HG02981 (cell line): ENCODE data around the gene TJP3.

ENCODE experiments used
- ATAC-seq: cut with Tn5 transposase; IDR thresholded peaks from one replicate; pipeline ENCODE4 v1.9.1; 2021; ENCODE audit warnings: mild to moderate bottlenecking, moderate library complexity; ENCODE audit not compliant: unreplicated experiment

Gene TJP3

DNA sequence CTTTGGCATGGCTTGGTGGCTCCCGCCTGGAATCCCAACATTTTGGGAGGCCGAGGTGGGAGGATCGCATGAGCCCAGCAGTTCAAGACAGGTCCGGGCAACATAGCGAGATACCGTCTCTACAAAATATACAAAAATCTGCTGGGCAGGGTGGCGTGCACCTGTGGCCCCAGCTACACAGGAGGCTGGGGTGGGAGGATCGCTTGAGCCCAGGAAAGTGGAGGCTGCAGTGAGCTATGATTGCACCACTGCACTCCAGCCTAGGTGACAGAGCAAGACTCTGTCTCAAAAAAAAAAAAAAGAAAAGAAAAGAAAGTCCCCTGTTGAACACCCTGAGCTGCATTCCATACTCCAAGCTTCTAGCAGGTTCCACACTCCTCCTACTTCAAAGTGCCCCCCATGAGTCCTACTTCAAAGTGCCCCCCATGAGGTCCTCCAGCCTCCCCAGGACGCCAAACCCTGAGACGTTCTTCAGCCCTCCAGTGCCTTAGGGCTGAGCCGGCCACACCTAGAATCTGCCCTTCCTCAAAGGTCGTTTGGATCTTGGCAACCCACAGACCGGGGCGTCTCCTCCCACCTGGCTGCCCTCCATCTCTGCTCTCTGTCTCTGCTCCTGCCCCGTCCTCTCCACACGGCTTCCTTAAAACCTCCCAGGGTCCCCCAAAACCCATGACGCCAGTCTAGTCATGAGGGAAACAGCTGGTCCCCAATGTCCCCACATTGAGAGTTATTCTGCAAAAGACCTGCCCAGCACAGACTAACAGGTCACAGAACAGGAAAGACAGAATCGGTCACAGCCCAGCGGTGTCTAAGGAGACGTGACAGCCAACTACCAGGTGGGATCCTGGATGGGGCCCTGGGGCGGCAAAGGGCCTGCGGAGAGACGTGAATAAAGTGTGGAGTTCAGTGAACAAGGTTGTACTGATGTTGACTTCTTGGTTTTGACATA, 4.8 kb downstream of the TJP3 start:
- ATAC-seq, result no peak

DNA sequence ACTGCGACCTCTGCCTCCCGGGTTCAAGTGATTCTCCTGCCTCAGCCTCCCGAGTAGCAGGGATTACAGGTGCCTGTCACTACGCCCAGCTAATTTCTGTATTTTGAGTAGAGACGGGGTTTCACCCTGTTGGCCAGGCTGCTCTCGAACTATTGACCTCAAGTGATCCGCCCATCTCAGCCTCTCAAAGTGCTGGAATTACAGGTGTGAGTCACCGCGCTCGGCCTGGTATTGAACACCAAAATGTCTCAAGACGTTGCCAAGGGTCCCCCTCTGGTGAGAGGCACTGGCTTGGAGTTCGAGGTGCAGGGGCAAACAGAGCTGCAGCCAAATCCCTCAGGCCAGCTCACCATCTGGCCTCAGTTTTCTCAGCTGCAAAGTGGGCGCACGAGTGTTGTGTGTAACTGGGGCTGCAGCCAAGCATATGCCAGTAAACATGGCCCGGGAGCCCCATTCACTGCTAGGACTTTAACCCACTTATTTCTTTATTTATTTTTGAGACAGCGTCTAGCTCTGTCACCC, 8.0 kb downstream of the TJP3 start:
- no peak for ATAC-seq

DNA sequence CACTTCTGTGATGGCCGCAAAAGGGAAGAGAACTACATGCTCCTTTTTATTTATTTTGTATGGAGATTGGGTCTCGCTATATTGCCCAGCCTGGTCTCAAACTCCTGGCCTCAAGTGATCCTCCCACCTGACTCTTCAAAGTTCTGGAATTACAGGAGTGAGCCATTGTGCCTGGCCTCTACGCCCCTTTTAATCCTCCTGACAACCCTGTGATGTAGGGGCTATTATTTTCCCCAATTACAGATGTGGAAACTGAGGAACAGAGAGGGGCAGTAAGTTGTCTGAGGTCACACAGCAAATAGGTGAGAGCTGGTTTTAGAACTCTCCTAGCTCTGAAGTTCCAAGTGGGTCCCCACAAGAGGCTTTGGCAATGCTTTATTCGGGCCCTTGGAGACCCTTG, 11.7 kb downstream of the TJP3 start:
- no peak for ATAC-seq

DNA sequence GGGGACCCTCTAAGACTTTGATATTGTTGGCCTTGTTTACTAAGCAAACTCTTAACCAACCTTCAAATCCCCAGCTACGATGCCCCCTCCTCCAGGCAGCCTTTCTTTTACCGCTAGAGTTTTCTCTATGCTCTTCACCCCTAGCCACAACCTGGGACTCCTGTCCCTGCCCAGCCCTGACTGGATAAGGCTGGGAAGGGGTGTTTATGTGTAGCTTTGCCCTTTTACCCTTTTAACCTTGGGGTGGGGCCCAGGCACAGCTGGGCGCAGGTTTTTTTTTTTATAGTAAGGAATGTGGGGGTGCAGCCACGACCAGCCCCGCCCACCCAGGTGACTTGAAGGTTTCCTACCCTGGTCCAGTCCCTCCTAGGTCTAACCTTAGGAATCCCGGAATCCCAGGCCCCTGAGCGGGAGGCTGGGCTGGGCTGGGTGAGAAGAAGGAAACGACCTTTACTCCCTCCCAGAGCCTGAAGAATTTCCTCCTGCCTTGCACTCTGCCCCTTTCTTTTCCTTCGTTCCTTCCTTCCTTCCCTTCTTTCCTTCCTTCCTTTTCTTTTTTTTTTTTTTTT, 12.2 kb downstream of the TJP3 start:
- no peak for ATAC-seq

DNA sequence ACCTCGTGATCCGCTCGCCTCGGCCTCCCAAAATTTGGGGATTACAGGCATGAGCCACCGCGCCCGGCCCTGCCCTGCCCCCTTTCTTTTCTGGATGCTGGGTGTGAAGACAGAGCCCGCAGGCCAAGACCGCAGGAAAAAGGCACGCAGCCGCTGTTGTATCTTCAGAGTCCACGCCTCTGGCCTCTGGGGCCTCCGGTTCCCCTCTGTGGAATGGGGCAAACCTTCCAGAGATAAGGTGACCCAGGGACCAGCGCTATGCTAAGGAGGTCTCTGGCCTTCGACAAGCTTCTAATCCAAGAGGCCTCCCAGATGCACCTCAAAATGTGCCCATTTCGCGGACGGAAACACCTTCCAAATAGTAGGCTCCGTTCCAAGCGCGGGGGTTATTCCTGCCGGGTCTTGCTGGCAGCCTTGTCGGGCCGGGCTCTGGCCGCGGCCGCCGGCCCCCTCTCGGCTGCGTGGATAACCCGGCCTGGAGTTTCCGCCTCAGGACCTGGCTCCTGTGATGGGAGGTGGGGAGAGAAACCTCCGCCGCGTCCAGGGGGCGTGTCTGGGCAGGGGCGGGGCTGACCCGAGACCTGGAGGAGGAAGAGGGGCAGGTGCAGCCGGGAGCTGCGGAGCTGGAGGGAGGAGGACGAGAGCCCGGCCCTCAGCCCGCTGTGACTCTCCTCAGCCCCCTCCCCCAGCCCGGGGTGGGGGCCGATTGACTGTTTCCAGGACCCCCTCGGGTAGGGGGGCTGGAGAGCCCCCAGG, 13.1 kb downstream of the TJP3 start:
- ATAC-seq, result no peak

DNA sequence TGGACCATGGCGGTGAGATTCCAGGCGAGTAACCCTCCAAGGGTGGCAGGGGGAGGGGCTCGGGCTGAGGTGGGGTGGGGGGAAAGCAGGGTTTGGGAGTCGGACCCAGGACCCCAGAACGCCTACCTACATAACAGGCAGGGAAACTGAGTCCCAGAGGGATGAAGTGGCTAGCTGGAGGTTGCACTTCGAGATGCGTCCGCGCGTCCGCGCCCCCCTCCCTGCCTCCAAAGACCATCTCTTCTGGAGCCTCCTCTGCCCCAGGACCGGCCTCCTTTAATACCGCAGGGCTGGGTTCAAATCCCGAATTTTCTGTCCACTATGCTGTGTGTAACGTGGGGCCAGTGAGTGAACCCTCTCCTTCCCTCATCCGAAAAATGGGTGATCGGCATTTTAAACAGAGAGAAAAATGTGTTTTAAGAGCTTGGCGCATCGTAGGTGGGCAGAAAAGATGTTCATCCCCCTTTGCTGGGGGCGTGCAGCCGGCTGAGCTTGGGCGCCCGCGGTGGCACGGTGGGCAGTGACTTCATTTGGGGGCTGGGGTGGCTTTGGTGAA, 13.8 kb downstream of the TJP3 start:
- no peak for ATAC-seq

DNA sequence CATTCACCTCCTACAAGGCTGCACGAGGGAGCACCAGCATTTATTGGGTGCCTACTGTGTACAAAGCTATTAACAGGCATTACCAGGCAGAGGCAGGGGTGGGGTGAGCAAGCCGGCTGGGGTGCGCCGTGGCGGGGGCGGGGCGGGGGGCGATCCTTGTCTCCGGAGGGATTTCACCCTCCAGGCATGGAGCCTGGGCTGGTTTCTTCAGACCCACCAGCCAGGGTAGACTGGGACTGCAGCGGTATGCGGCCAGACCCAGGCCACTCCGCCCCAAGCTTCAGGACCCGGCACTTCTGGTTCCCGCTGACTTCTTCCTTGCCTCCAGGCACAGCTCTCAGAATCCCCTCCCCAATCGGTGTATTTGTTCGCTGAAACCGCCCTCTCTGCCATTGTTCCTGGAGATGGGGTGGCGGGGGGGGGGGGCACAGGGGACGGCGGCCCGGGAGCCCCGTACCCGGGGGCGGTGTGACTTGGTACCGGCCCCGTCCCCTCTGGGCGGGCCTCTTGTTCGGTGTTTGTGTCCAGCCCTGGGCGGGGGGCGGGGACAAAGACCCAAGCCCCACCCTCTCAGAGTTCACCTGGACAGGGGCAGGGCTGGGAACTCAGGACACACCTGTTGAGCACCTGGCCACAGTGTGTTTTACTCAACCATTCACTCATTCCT, 14.4 kb downstream of the TJP3 start:
- no peak for ATAC-seq

DNA sequence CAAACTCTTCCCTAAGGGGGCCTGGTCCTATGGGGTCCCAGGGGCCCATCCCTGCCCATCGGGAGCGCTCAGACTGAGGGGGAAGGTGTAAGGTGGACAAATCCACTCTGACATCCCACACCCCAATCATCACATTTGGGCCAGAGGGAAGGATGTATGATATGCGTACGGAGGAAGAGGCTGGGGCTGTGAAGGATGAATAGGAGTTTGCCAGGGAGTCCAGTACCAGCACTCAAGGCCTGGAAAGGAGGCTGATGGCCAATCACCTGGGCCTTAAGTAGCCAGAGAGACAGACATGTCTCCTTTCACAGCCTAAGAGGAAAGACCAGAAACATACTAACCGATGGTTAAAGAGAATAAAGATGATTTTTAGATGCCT, 14.9 kb downstream of the TJP3 start:
- no peak for ATAC-seq

DNA sequence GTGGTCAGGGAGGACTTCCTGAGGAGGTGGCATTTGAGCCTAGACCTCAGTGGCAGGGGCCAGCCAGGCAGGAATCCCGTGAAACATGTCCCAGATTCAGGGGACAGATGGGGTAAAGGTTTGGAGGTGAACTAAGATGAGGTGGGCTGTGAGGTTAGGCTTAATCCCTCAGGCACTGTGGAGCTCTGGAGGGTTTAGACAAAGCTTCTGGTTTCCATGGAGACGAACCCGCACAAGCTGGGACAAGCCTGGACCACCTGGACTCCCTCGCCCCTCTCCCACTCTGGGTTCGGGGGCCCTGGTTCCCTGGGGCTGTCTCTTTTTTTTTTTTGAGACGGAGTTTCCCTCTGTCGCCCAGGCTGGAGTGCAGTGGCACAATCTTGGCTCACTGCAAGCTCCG, 15.7 kb downstream of the TJP3 start:
- no peak for ATAC-seq

DNA sequence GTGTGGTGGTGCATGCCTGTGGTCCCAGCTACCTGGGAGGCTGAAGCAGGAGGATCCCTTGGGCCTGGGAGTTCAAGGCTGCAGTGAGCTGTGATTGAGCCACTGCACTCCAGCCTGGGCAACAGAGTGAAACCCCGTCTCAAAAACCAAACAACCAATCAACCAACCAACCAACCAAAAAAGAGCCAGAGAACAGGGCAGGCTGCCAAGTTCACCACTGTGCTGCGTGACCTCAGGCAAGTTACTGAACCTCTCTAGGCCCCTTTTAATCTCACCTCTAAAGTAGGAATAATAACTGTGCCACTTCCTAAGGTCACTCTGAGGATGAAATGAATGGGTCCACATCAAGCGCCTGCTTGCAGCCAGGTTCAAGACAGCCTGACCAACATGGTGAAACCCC, 16.9 kb downstream of the TJP3 start:
- no peak for ATAC-seq

DNA sequence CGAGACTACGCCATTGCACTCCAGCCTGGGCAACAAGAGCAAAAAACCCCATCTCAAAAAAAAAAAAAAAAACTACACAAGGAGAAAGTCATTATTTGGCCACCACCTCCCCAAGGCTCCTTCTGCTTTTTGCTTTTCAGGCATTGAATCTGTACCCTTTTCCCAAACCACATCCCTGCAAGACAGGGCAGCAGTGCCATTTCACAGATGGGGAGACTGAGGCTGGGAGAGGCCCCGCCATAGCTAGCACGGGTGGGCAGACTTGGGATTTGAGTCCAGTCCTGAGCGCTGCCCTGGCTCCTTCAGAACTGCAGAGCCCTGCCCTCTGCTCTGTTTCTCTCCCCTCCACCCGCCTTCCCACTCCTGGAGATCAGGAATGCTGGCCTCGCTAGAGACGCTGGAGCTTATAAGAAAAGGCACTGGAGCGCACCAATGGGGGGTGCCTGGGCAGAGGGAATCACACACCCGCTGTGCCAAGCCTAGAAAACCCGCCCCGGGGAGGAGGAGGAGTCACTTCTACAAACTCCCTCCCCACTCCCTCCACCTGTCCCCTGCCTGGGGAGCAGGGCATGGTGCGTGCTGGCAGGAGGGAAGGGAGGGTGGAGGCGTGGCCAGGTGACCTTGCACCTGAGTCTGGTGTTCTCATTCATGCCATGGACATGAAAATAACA, 17.6 kb downstream of the TJP3 start:
- no peak for ATAC-seq

DNA sequence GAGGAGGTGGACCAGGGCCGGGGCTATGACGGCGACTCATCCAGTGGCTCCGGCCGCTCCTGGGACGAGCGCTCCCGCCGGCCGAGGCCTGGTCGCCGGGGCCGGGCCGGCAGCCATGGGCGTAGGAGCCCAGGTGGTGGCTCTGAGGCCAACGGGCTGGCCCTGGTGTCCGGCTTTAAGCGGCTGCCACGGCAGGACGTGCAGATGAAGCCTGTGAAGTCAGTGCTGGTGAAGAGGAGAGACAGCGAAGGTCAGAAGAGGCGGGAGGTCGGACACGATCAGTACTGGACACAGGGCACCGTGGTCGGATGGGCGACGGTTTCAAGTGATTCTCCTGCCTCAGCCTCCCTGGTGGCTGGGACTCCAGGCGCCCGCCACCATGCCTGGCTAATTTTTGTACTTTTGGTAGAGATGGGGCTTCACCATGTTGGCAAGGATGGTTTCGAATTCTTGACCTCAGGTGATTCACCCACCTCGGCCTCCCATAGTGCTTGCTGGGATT, 22.3 kb downstream of the TJP3 start:
- no peak for ATAC-seq

DNA sequence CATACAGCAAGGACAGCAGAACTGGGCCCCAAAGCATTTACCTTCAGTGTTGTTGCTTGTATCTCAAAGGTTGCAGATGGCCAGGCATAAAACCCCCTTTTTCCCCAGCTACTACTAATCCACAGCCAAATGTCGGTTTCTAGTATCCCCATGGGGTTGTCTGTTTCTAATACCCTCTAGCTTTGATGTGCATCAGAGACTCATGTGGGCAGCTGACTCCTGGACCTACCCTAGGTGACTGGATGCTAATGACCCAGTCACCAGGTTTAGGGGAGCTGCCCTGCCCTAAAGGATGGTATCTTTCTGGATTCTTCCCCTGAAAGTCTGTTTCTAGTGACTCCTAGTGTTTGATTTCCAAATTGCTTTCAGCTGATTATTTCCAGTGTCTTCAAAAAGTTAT, 23.9 kb downstream of the TJP3 start:
- no peak for ATAC-seq

DNA sequence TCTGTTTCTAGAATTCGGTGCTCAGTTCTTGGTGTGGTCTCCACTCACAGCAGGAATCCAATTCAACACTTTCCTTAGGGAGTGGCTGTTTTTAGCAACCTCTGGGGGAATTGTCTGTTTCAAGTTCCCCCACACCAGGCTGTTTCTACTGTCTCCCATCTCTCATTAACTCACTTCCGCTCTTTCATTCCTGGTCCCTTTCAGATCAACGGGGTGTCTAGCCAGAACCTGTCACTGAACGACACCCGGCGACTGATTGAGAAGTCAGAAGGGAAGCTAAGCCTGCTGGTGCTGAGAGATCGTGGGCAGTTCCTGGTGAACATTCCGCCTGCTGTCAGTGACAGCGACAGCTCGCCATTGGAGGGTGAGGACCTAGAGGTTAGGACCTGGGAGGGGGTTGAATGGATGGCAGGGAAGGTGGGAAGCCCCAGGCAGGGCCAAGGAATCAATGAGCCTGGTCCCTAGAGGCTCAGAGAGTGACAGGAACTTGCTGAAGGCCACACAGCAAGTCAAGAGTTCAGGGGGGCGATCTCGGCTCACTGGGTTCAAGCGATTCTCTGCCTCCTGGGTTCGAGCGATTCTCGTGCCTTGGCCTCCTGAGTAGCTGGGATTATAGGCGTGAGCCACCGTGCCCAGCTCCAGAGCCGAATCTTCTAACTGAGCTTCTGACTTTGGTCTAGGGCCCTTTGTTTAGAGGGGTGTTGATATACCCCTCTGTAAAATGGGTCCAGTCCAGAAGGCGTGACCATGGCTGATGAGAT, 25.5 kb downstream of the TJP3 start:
- no peak for ATAC-seq

DNA sequence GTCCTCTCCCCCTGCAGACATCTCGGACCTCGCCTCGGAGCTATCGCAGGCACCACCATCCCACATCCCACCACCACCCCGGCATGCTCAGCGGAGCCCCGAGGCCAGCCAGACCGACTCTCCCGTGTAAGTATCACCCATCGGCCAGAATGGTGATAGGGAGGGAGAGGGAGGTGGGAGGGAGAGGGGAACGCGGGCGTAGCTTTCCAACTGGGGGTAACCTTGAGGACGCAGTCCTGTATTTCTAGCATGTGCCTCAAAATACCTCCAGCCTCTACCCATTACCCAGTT, 26.1 kb downstream of the TJP3 start:
- ATAC-seq, result no peak

DNA sequence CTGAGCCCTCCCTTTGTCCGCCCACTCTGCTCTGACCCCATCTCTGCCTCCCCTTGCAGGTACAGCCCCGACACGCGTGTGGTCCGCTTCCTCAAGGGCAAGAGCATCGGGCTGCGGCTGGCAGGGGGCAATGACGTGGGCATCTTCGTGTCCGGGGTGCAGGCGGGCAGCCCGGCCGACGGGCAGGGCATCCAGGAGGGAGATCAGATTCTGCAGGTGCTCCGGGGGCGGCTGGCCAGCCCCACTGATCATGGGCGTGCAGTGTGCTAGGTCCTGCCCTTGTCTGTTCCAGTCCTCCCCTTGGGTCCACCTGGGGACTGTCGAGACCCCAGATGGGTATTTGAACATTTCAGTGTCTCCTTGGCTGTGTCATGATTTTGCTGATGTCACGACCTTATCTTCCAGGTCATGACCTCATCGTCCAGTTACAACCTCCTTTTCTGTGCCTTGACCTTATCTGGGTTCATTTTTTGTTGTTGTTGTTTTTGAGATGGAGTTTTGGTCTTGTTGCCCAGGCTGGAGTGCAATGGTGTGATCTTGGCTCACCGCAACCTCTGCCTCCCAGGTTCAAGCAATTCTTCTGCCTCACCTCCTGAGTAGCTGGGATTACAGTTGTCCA, 28.0 kb downstream of the TJP3 start:
- ATAC-seq, result no peak

DNA sequence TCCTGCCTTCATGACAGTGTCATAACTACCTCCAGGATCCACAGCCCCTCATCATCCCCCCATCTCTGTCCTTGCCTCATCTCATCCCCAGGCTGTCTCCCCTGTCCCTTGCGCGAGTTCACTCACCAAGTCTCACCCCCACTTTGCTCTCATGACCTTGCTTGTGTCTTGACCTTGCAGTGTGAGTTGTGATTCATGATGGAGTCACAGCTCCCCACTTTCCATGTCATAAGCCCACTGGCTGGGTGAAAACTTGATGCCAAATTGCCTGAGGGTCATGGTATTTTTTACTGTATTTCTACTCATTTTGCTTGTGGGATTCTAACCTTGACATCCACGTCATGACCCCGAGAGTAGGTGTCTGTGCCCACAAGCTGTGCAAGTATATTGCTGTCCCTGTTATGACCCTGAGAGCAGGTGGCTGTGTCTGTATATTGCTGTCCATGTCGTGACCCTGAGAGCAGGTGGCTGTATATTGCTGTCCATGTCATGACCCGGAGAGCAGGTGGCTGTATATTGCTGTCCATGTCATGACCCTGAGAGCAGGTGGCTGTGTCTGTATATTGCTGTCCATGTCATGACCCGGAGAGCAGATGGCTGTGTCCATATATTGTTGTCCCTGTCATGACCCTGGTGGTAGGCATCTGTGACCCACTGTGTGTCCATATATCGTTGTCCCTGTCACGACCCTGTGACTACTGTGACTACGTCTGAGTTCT, 29.5 kb downstream of the TJP3 start:
- ATAC-seq, result no peak

DNA sequence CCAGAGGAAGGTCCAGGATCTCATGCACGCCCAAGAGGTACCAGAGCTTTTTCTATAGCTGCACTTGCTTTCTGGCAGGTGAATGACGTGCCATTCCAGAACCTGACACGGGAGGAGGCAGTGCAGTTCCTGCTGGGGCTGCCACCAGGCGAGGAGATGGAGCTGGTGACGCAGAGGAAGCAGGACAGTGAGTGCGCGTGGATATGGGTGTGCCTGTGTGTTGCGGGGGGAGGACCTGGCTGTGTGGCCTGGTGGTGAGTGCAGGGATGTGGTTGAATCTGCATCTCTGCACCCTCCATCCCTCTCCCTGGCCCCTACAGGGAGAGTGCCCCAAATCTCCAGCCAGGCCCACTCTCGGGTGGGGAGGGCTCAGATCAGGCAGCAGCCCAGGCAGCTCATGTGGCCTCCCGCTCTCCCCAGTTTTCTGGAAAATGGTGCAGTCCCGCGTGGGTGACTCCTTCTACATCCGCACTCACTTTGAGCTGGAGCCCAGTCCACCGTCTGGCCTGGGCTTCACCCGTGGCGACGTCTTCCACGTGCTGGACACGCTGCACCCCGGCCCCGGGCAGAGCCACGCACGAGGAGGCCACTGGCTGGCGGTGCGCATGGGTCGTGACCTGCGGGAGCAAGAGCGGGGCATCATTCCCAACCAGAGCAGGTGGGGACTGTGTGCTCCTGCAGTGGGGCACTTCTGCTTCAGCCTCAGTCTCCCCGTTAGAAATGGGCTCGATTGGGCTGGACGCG, 30.5 kb downstream of the TJP3 start:
- ATAC-seq, result no peak
